GM12878 (cell line): Measurements from ENCODE around the gene BAZ2B.

Experiments used
- E2F4 ChIP-seq: IDR thresholded peaks from 2 replicates; pipeline ENCODE4 v1.6.1; 2012; ENCODE audit warnings: low read depth, low read length, improper control_type of control experiment
- EZH2 ChIP-seq: IDR thresholded peaks from 2 replicates; pipeline ENCODE4 v1.6.1; 2012; ENCODE audit warnings: low read depth, mild to moderate bottlenecking, control low read depth, inconsistent platforms, low read length, borderline replicate concordance; ENCODE audit not compliant: control insufficient read depth
- PBX3 ChIP-seq: IDR thresholded peaks from 2 replicates; pipeline ENCODE4 v1.6.1; 2011; ENCODE audit warnings: mild to moderate bottlenecking, low read depth, low read length, moderate library complexity; ENCODE audit not compliant: insufficient replicate concordance
- TAF1 ChIP-seq: IDR thresholded peaks from 2 replicates; pipeline ENCODE4 v1.6.1; 2011; ENCODE audit warnings: mild to moderate bottlenecking, low read depth, low read length, borderline replicate concordance

- TF ChIP-seq E2F4 (no peak), TAF1 (no peak), PBX3 (no peak), EZH2 (no peak)
These were observed 43.1 kb downstream of the BAZ2B start for GRCh38 chr2:159573294-159573693.
